ENCODE data around the gene EYA4. TPM values are rescaled to one million over a fixed set of nuclear protein-coding genes. Genes with fewer than 3 reads are reported as not detected.

Gene EYA4
- total RNA-seq, 3 donors from 2014 or later, result 0.33 to 4.2 (median 0.44) TPM

DNA sequence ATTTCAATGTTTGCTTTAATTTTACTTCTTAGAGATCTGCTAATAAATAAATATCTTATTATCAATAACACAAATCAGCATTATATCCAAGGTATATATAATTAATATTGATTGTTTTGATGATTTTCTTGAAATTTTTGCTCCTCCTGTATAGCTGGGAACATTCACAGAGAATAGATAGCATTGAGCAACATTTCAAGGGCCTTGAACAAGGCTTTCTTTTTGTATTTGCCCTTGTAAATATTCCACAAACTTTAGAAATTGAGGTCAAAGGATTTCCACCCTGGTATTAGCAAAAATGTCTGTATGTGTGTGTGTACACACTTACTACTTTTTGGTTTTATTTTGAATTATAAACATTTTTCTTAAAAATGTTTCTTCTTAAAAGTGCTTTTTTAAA, 205.6 kb downstream of the EYA4 start:
- Histone ChIP-seq H3K27me3 (no peaks in the 10 kb centered on the region), H3K9me3 (no peaks in the 10 kb centered on the region), H3K36me3 (no peaks in the 10 kb centered on the region), H3K4me1 (no peaks in the 10 kb centered on the region), H3K27ac (no peak overlapping the region), H3K4me3 (no peak overlapping the region)
- DNase-seq (ENCODE audit: low spot score in 2 of 2), result no peak
- TF ChIP-seq, protein P1, sequence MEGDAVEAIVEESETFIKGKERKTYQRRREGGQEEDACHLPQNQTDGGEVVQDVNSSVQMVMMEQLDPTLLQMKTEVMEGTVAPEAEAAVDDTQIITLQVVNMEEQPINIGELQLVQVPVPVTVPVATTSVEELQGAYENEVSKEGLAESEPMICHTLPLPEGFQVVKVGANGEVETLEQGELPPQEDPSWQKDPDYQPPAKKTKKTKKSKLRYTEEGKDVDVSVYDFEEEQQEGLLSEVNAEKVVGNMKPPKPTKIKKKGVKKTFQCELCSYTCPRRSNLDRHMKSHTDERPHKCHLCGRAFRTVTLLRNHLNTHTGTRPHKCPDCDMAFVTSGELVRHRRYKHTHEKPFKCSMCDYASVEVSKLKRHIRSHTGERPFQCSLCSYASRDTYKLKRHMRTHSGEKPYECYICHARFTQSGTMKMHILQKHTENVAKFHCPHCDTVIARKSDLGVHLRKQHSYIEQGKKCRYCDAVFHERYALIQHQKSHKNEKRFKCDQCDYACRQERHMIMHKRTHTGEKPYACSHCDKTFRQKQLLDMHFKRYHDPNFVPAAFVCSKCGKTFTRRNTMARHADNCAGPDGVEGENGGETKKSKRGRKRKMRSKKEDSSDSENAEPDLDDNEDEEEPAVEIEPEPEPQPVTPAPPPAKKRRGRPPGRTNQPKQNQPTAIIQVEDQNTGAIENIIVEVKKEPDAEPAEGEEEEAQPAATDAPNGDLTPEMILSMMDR (IDR thresholded peaks at IDR 0.05), result no peak
- TF ChIP-seq POLR2A (IDR thresholded peaks at IDR 0.05) (no peak), POLR2AphosphoS5 (IDR thresholded peaks at IDR 0.05) (no peak)
- intact Hi-C loops (cut with DNase I; ENCODE audit: low total_unique reads), result loop anchor here (5.0 kb wide), 1 partner anchor 909 kb away; the partner anchor contains the start of gene TAAR9

DNA sequence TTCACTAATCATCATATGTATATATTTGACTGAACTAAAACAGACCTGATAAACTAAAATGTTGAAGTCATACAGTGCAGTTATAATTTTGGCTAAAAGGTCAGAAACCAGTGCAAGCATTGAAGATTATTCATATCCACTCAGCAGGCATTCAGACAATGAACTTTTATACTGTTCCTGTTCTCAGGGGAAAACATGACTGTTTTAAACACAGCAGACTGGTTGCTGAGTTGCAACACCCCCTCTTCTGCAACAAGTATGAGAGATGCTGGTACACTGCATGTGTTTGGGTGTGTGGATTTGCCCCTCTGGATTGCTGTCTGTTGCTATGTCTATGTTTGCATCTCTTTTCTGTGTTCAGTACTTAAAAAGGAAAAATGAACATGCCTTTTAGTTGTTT, 206.8 kb downstream of the EYA4 start:
- Histone ChIP-seq H3K4me1 (no peaks in the 10 kb centered on the region), H3K9me3 (no peaks in the 10 kb centered on the region), H3K4me3 (no peak overlapping the region), H3K36me3 (no peaks in the 10 kb centered on the region), H3K27ac (no peak overlapping the region), H3K27me3 (no peaks in the 10 kb centered on the region)
- no peak for DNase-seq (ENCODE audit: low spot score in 2 of 2)
- intact Hi-C loops (cut with DNase I; ENCODE audit: low total_unique reads), result loop anchor here (5.0 kb wide), 1 partner anchor 911 kb away; the partner anchor contains the start of gene TAAR9
- no peak for TF ChIP-seq POLR2AphosphoS5 (IDR thresholded peaks at IDR 0.05)
- TF ChIP-seq, protein P1 (IDR thresholded peaks at IDR 0.05), result no peak
- no peak for TF ChIP-seq POLR2A (IDR thresholded peaks at IDR 0.05)

DNA sequence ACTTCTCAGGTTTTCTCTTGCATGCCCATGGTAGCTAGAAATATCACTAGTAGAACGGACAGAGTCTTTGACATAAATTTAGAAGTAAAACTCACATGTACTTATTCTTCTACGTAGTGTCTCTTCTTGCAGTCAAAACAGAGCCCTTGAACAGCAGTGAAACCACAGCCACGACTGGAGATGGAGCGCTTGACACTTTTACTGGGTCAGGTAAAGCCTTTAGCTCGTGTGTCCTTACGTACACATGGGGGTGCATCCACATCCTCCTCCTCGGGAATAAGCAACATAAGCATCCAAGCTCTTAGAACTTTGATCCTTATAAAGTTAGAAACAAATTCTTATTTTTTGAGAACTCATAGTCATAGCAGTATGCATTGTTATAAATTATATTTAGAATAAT, 215.3 kb downstream of the EYA4 start:
- no peaks in the 10 kb centered on the region for H3K36me3 ChIP-seq
- H3K9me3 ChIP-seq, result no peaks in the 10 kb centered on the region
- no peak overlapping the region for H3K4me3 ChIP-seq
- H3K4me1 ChIP-seq, result no peaks in the 10 kb centered on the region
- intact Hi-C loops (cut with DNase I; ENCODE audit: low total_unique reads), result no loop called here
- H3K27me3 ChIP-seq, result no peaks in the 10 kb centered on the region
- DNase-seq (ENCODE audit: low spot score in 2 of 2), result no peak
- TF ChIP-seq POLR2A (IDR thresholded peaks at IDR 0.05) (no peak), POLR2AphosphoS5 (IDR thresholded peaks at IDR 0.05) (no peak)
- TF ChIP-seq, protein P1 (IDR thresholded peaks at IDR 0.05), result no peak
- H3K27ac ChIP-seq, result no peak overlapping the region

DNA sequence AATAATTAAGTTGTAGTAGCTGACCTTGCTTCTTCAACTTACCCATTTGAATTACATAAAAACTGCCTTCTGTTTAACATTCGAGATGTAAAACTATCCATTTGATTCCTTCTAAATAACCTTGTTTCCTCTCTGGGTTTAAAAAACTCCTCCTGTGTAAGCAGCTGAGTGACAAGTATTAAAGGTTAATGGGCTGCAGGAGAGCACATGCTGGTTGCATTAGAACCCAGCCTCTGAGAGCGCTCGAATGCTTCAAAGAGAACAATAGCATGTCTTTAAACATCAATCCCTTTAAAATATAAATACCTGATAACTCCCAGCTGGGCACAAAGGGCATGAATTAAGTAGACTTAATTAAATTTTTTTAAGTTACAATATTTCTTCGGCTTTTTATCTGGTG, 215.8 kb downstream of the EYA4 start:
- no peaks in the 10 kb centered on the region for H3K4me1 ChIP-seq
- DNase-seq (ENCODE audit: low spot score in 2 of 2), result no peak
- H3K9me3 ChIP-seq, result no peaks in the 10 kb centered on the region
- H3K4me3 ChIP-seq, result no peak overlapping the region
- H3K36me3 ChIP-seq, result no peaks in the 10 kb centered on the region
- no peak overlapping the region for H3K27ac ChIP-seq
- TF ChIP-seq POLR2AphosphoS5 (IDR thresholded peaks at IDR 0.05) (no peak), POLR2A (IDR thresholded peaks at IDR 0.05) (no peak)
- TF ChIP-seq, protein P1 (IDR thresholded peaks at IDR 0.05), result no peak
- intact Hi-C loops (cut with DNase I; ENCODE audit: low total_unique reads), result no loop called here
- no peaks in the 10 kb centered on the region for H3K27me3 ChIP-seq

DNA sequence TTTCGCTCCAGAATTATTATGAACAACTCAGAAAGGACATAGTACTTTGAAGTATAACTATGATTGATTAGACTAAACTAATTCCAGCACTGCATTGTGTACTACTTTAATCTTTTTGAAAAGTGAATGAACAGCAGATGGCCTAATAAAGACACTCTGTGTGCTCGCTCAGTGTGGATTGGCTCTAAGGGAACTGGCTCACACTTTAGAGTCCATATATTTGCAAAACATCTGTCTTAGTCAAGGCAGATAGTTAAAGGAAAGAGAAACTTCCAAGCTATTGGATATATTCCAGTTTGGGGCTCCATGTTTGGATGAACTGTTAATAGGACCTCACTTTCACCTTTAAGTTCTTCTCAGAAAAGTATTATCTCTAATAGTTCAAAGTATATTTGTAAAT, 218.9 kb downstream of the EYA4 start:
- Histone ChIP-seq H3K4me1 (no peaks in the 10 kb centered on the region), H3K9me3 (no peaks in the 10 kb centered on the region), H3K27me3 (no peaks in the 10 kb centered on the region), H3K36me3 (no peaks in the 10 kb centered on the region), H3K27ac (no peak overlapping the region), H3K4me3 (no peak overlapping the region)
- TF ChIP-seq, protein P1 (IDR thresholded peaks at IDR 0.05), result no peak
- TF ChIP-seq POLR2AphosphoS5 (IDR thresholded peaks at IDR 0.05) (no peak), POLR2A (IDR thresholded peaks at IDR 0.05) (no peak)
- DNase-seq (ENCODE audit: low spot score in 2 of 2), result no peak
- intact Hi-C loops (cut with DNase I; ENCODE audit: low total_unique reads), result no loop called here

Measured in breast epithelium (tissue), 4 donors.